ENCODE results near the gene FRMD5.
"Not testable (repeated sequence)": the region's sequence is repeated elsewhere in the genome, so short reads cannot be mapped to it uniquely, and the experiment has no call there.

The FRMD5 gene

GRCh38 chr15:44032820-44033219 is 162.3 kb downstream of the FRMD5 start:
- DNase-seq (ENCODE audit: low read depth): not testable (repeated sequence)

- no peak for DNase-seq (ENCODE audit: low read depth)
Observed at GRCh38 chr15:44029940-44030568, 165.0 kb downstream of the FRMD5 start.

GRCh38 chr15:44029003-44029402 is 166.1 kb downstream of the FRMD5 start:
- no peak for DNase-seq (ENCODE audit: low read depth)

- DNase-seq (ENCODE audit: low read depth): no peak
Observed at GRCh38 chr15:44028349-44028748, 166.7 kb downstream of the FRMD5 start.

- DNase-seq (ENCODE audit: low read depth): no peak
Observed at GRCh38 chr15:44024155-44024554, 170.9 kb downstream of the FRMD5 start.

- DNase-seq (ENCODE audit: low read depth): no peak
Observed at GRCh38 chr15:44023176-44023575, 171.9 kb downstream of the FRMD5 start.

GRCh38 chr15:44018151-44018550 is 176.9 kb downstream of the FRMD5 start:
- no peak for DNase-seq (ENCODE audit: low read depth)

- no peak for DNase-seq (ENCODE audit: low read depth)
Observed at GRCh38 chr15:44015545-44016305, 179.3 kb downstream of the FRMD5 start.

- DNase-seq (ENCODE audit: low read depth): no peak
Observed at GRCh38 chr15:44011238-44011854, 183.7 kb downstream of the FRMD5 start.

GRCh38 chr15:44010089-44010488 is 185.0 kb downstream of the FRMD5 start:
- no peak for DNase-seq (ENCODE audit: low read depth)

GRCh38 chr15:44009038-44009437 is 186.0 kb downstream of the FRMD5 start:
- DNase-seq (ENCODE audit: low read depth): no peak

- not testable (repeated sequence) for DNase-seq (ENCODE audit: low read depth)
Observed at GRCh38 chr15:44000248-44000647, 194.8 kb downstream of the FRMD5 start.

GRCh38 chr15:43998607-43999006 is 196.5 kb downstream of the FRMD5 start:
- DNase-seq (ENCODE audit: low read depth): no peak

- no peak for DNase-seq (ENCODE audit: low read depth)
Observed at GRCh38 chr15:43991206-43991605, 203.9 kb downstream of the FRMD5 start.

GRCh38 chr15:43989938-43990337 is 205.1 kb downstream of the FRMD5 start:
- no peak for DNase-seq (ENCODE audit: low read depth)

GRCh38 chr15:43988900-43989299 is 206.2 kb downstream of the FRMD5 start:
- no peak for DNase-seq (ENCODE audit: low read depth)

GRCh38 chr15:43987924-43988323 is 207.1 kb downstream of the FRMD5 start:
- no peak for DNase-seq (ENCODE audit: low read depth)

- DNase-seq (ENCODE audit: low read depth): no peak
Observed at GRCh38 chr15:43985976-43986680, 208.9 kb downstream of the FRMD5 start.

GRCh38 chr15:43981576-43981975 is 213.5 kb downstream of the FRMD5 start:
- DNase-seq (ENCODE audit: low read depth): no peak

GRCh38 chr15:43977072-43977884 is 217.8 kb downstream of the FRMD5 start:
- no peak for DNase-seq (ENCODE audit: low read depth)

- no peak for DNase-seq (ENCODE audit: low read depth)
Observed at GRCh38 chr15:43975770-43976169, 219.3 kb downstream of the FRMD5 start.

GRCh38 chr15:43975326-43975725 is 219.7 kb downstream of the FRMD5 start:
- DNase-seq (ENCODE audit: low read depth): no peak

Measured in activated T-cell treated with anti-CD3 and anti-CD28 coated beads for 1 hour (primary cell).